H1 (cell line): Measurements from ENCODE around the gene MFAP4. TPM values are rescaled to one million over a fixed set of nuclear protein-coding genes. Genes with fewer than 3 reads are reported as not detected.

ENCODE experiments used
- EZH2 ChIP-seq: fragments of 200-600 bp; sonication (generic); IDR thresholded peaks from 2 replicates; pipeline ENCODE4 v1.7.1; 2012; ENCODE audit warnings: low read depth, mild to moderate bottlenecking, moderate library complexity, low read length, inconsistent platforms; ENCODE audit not compliant: severe bottlenecking
- HDAC6 ChIP-seq: IDR thresholded peaks from one replicate; pipeline ENCODE4 v1.7.1; 2012; ENCODE audit warnings: low read depth, mild to moderate bottlenecking, inconsistent platforms, low read length, moderate library complexity
- SRF ChIP-seq: IDR thresholded peaks from 2 replicates; pipeline ENCODE4 v1.6.1; 2011; ENCODE audit warnings: mild to moderate bottlenecking, low read depth, low read length, moderate library complexity
- TBP ChIP-seq: IDR thresholded peaks from 2 replicates; pipeline ENCODE4 v1.6.1; 2011; ENCODE audit warnings: low read depth, low read length, improper control_type of control experiment
- polyA plus RNA-seq, 7 experiments: library from polyadenylated mRNA; depleted of rRNA in 3 of 7; stranded (reverse) in 5 of 7; unstranded in 2 of 7; fragments of >200 nt in 5 of 7; fragments of 200-250 nt in 2 of 7; gene quantifications; 1 replicate in 5 of 7; 2 replicates in 1 of 7; 4 replicates in 1 of 7; pipeline versions ENCODE4 v1.2.1 to v1.2.3, GENCODE V29; 2011 to 2013; ENCODE audit warnings: missing spikeins in 2 of 7, mixed read lengths in 2 of 7
- total RNA-seq: library from RNA; stranded (reverse); fragmentation: NEBNext Ultra II Directional; extraction: Animal tissue kit (Norgen Biotek cat#: 25700); gene quantifications from 2 replicates; pipeline ENCODE4 v1.2.1, GENCODE V29; 2021

The MFAP4 gene
- total and polyA plus RNA-seq, 2 of the 8 experiments (the other 6 are each of a cell fraction or from before 2014, with no cell fraction given) = 3.1 to 3.6 TPM

GRCh38 chr17:19391432-19391831 lies 4.4 kb upstream of the MFAP4 start (continued):
- TF ChIP-seq TBP (no peak), HDAC6 (no peak), SRF (no peak), EZH2 (no peak)
